Dermis lymphatic vessel endothelial cell (primary cell): ENCODE measurements around the gene ANKRD11. TPM values are rescaled to one million over a fixed set of nuclear protein-coding genes. Genes with fewer than 3 reads are reported as not detected.

ENCODE experiments used
- total RNA-seq: library from RNA; depleted of rRNA; stranded (reverse); fragments of >200 nt; gene quantifications from 2 replicates; pipeline ENCODE4 v1.2.1, GENCODE V29; 2014

The ANKRD11 gene
- 39.2 and 56.8 TPM in 2 replicates for total RNA-seq

GRCh38 chr16:89490439-89491237 is at the start of gene ANKRD11:
Gene ANKRD11, minus strand, starts transcription at chr16:89490561. Its CDS starts 173,542 bp downstream, at chr16:89317019.

GRCh38 chr16:89507834-89508590 is 17.7 kb upstream of the ANKRD11 start, which contains the start of gene SPG7:
Gene SPG7, plus strand, starts transcription at chr16:89508403. Its CDS starts 15 bp downstream, at chr16:89508418.

Other genes with a start within 250 kb of the ANKRD11 start
- gene SPG7, start 17.8 kb upstream of the ANKRD11 start, total RNA-seq: 111 and 137 TPM in 2 replicates
- gene RPL13, start 70.1 kb upstream of the ANKRD11 start, total RNA-seq: 2,819 and 4,200 TPM in 2 replicates
- 0.17 and 0.65 TPM in 2 replicates for gene CPNE7, start 85.2 kb upstream of the ANKRD11 start, total RNA-seq
- 0.22 and 0.34 TPM in 2 replicates for gene DPEP1, start 123.1 kb upstream of the ANKRD11 start, total RNA-seq
- 66.6 and 71.3 TPM in 2 replicates for gene CHMP1A, start 167.1 kb upstream of the ANKRD11 start, total RNA-seq
- 1.2 and 1.5 TPM in 2 replicates for gene SPATA33, start 167.3 kb upstream of the ANKRD11 start, total RNA-seq
- 30.2 and 38.0 TPM in 2 replicates for gene CDK10, start 196.1 kb upstream of the ANKRD11 start, total RNA-seq
- gene SPATA2L, start 211.1 kb upstream of the ANKRD11 start, total RNA-seq: 11.3 and 11.6 TPM in 2 replicates
- gene VPS9D1, start 230.3 kb upstream of the ANKRD11 start, total RNA-seq: 3.3 and 4.7 TPM in 2 replicates
- gene ZNF276, start 231.0 kb upstream of the ANKRD11 start, total RNA-seq: 12.4 and 16.7 TPM in 2 replicates